Esophagus muscularis mucosa (tissue), 4 donors: ENCODE results near the gene INTS7. TPM values are rescaled to one million over a fixed set of nuclear protein-coding genes. Genes with fewer than 3 reads are reported as not detected.

Experiments
- DNase-seq: peaks from one replicate; pipeline ENCODE4 v3.0.0-alpha.2; 2017; ENCODE audit errors: extremely low spot score
- H3K27ac ChIP-seq, 4 donors: fragments of 200-600 bp; sonication (generic); replicated peaks in 1 of 4; 1 replicate in 3 of 4; 2 replicates in 1 of 4; pipeline ENCODE4 v1.5.1; 2016 to 2019; ENCODE audit warnings: mild to moderate bottlenecking in 1 of 4
- H3K27me3 ChIP-seq, 4 donors: fragments of 200-600 bp; sonication (generic); one replicate each; pipeline versions ENCODE4 v1.5.1 to v1.6.0; 2016 to 2019
- H3K36me3 ChIP-seq, 4 donors: fragments of 200-600 bp; sonication (generic); one replicate each; pipeline ENCODE4 v1.5.1; 2016 to 2019
- H3K4me1 ChIP-seq, 4 donors: fragments of 200-600 bp; sonication (generic); one replicate each; pipeline ENCODE4 v1.5.1; 2016 to 2019
- H3K4me3 ChIP-seq, 4 donors: fragments of 200-600 bp; sonication (generic); 1 replicate in 2 of 4; 2 replicates in 2 of 4; pipeline ENCODE4 v1.5.1; 2016 to 2019; ENCODE audit warnings: mild to moderate bottlenecking in 4 of 4, moderate library complexity in 1 of 4
- H3K9me3 ChIP-seq, 4 donors: fragments of 200-600 bp; sonication (generic); 1 replicate in 3 of 4; 2 replicates in 1 of 4; pipeline ENCODE4 v1.5.1; 2016 to 2019
- EP300 ChIP-seq: sonication (generic); formaldehyde crosslinking; IDR thresholded peaks from one replicate; pipeline ENCODE4 v1.6.1; 2017; ENCODE audit warnings: antibody characterized with exemption
- POLR2A ChIP-seq: fragments of 450-650 bp; IDR thresholded peaks from one replicate; pipeline ENCODE4 v1.6.1; 2017; ENCODE audit warnings: antibody characterized with exemption, moderate library complexity, mild to moderate bottlenecking, low read depth
- POLR2AphosphoS5 ChIP-seq, 2 donors: sonication (generic); formaldehyde crosslinking; IDR thresholded peaks; one replicate each; pipeline ENCODE4 v1.6.1; 2017; ENCODE audit warnings: antibody characterized with exemption in 2 of 2
- WGBS: methylation state at CpG from one replicate; pipeline ENCODE4 v1.1.5; 2018; 5-methylcytosine and 5-hydroxymethylcytosine counted together
- intact Hi-C: fragments of 100-400 bp; cut with DNase I; formaldehyde crosslinking; loops from one replicate; pipeline ENCODE4 v1.15.1; 2023
- total RNA-seq, 4 donors: library from RNA; depleted of rRNA; stranded (reverse); fragments of >200 nt; gene quantifications; one replicate each; pipeline versions ENCODE4 v1.1.0 to v1.2.1, GENCODE V29; 2016
- TF ChIP-seq, protein P1 (sequence below), 3 experiments: fragments of 200-600 bp in 2 of 3; fragments of 450-650 bp in 1 of 3; sonication (generic) in 2 of 3; IDR thresholded peaks; one replicate each; pipeline ENCODE4 v1.5.1; 2017 to 2019; ENCODE audit warnings: antibody characterized with exemption in 3 of 3, mild to moderate bottlenecking in 2 of 3, moderate library complexity in 1 of 3

INTS7 gene, protein sequence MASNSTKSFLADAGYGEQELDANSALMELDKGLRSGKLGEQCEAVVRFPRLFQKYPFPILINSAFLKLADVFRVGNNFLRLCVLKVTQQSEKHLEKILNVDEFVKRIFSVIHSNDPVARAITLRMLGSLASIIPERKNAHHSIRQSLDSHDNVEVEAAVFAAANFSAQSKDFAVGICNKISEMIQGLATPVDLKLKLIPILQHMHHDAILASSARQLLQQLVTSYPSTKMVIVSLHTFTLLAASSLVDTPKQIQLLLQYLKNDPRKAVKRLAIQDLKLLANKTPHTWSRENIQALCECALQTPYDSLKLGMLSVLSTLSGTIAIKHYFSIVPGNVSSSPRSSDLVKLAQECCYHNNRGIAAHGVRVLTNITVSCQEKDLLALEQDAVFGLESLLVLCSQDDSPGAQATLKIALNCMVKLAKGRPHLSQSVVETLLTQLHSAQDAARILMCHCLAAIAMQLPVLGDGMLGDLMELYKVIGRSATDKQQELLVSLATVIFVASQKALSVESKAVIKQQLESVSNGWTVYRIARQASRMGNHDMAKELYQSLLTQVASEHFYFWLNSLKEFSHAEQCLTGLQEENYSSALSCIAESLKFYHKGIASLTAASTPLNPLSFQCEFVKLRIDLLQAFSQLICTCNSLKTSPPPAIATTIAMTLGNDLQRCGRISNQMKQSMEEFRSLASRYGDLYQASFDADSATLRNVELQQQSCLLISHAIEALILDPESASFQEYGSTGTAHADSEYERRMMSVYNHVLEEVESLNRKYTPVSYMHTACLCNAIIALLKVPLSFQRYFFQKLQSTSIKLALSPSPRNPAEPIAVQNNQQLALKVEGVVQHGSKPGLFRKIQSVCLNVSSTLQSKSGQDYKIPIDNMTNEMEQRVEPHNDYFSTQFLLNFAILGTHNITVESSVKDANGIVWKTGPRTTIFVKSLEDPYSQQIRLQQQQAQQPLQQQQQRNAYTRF
- total RNA-seq: 10 to 100 TPM in 2 of 4 donors, 1 to 10 TPM in 2; 6.0 to 15.4 (median 11.0) TPM

DNA sequence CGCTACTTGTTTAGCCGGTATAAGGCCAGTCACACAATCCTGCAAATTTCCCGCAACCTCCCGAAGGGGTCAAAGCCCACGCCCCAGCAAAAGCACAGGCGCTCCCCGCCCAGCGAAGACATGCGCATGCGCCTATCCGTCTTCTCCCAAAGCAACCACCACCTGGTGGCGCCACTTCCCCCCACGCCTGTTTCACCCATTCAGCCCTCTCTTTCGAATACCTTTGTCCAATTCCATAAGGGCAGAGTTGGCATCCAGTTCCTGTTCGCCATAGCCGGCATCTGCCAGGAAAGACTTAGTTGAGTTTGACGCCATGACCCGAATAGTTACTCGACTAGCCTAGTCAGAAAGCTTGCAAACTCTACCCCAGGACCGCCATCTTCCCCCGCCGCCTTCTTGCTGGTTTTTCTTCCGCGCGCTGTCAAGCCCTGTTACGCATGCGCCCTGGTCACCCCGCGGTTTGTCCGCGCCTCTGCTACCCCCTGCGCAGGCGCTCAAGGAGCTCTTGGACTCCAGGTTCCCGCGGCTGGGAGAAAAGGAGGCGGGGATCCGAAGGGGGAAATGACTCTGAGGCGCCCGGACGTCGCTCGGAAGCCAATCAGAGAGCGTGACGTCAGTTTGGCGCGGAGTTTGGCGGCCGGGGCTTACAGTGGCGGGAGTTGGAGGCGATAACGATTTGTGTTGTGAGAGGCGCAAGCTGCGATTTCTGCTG lies at the start of gene INTS7, which contains the start of gene DTL:
Gene INTS7, minus strand, starts transcription at position 435 of the 712 bp plus-strand sequence. Its CDS starts 120 bp downstream, at position 315.
Gene DTL, plus strand, starts transcription at position 626 of the 712 bp plus-strand sequence. CDS start 143 bp downstream, outside the sequence.
- peak; percentile 99 for DNase-seq
- intact Hi-C loops: loop anchor here (10.0 kb wide), 1 partner anchor 350 kb away; no protein-coding TSS in a partner anchor
- under 1% methylated on average over 49 of the region's 53 CpGs for WGBS
- Histone ChIP-seq H3K4me3 (peak within 1 kb of the TSS; percentile 61 to 78 (median 68)), H3K36me3 (no peaks in the 10 kb centered on the region), H3K9me3 (no peaks in the 10 kb centered on the region), H3K27me3 (no peaks in the 10 kb centered on the region), H3K4me1 (peaks cover 18 to 42% (median 30%) of the 10 kb centered on the region in 4 donors), H3K27ac (peak within 1 kb of the TSS; percentile 84 to 88 (median 86))
- TF ChIP-seq, protein P1, sequence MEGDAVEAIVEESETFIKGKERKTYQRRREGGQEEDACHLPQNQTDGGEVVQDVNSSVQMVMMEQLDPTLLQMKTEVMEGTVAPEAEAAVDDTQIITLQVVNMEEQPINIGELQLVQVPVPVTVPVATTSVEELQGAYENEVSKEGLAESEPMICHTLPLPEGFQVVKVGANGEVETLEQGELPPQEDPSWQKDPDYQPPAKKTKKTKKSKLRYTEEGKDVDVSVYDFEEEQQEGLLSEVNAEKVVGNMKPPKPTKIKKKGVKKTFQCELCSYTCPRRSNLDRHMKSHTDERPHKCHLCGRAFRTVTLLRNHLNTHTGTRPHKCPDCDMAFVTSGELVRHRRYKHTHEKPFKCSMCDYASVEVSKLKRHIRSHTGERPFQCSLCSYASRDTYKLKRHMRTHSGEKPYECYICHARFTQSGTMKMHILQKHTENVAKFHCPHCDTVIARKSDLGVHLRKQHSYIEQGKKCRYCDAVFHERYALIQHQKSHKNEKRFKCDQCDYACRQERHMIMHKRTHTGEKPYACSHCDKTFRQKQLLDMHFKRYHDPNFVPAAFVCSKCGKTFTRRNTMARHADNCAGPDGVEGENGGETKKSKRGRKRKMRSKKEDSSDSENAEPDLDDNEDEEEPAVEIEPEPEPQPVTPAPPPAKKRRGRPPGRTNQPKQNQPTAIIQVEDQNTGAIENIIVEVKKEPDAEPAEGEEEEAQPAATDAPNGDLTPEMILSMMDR (IDR thresholded peaks at IDR 0.05): peak; percentile 87 to 93 (median 89)
- TF ChIP-seq EP300 (no peak), POLR2AphosphoS5 (IDR thresholded peaks at IDR 0.05) (peak; percentile 56 to 79)

DNA sequence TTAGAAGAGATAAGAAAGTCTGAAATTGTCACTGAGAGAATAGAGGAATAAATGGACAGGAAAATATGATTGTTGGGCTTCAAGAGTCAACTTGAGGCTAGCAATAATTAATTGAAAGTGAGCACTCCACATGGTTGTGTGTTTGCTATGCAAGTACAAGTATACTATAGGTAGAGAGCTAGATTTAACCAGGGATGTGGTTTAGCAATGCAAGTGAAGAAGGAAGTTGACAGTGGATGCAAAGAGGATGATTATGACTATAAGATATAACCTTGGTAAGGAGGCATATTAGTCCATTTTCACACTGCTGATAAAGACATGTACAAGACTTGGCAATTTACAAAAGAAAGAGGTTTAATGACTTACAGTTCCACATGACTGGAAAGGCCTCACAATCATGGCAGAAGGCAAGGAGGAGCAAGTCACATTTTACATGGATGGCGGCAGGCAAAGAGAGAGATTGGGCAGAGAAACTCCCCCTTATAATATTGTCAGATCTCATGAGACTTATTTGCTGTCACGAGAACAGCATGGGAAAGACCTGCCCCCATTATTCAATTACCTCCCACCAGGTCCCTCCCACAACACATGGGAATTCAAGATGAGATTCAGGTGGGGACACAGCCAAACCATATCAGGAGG lies 47.5 kb upstream of the INTS7 start:
- H3K9me3 ChIP-seq: no peaks in the 10 kb centered on the region
- TF ChIP-seq POLR2A (no peak), POLR2AphosphoS5 (IDR thresholded peaks at IDR 0.05) (no peak), EP300 (no peak)
- TF ChIP-seq, protein P1 (IDR thresholded peaks at IDR 0.05): no peak
- H3K4me3 ChIP-seq: no peak overlapping the region
- DNase-seq: no peak
- peaks cover 3 to 27% (median 8%) of the 10 kb centered on the region in 4 donors for H3K4me1 ChIP-seq
- no peaks in the 10 kb centered on the region for H3K27me3 ChIP-seq
- no peak overlapping the region for H3K27ac ChIP-seq
- H3K36me3 ChIP-seq: no peaks in the 10 kb centered on the region
- intact Hi-C loops: no loop called here
- WGBS: 94% methylated on average over 2 of the region's 2 CpGs

DNA sequence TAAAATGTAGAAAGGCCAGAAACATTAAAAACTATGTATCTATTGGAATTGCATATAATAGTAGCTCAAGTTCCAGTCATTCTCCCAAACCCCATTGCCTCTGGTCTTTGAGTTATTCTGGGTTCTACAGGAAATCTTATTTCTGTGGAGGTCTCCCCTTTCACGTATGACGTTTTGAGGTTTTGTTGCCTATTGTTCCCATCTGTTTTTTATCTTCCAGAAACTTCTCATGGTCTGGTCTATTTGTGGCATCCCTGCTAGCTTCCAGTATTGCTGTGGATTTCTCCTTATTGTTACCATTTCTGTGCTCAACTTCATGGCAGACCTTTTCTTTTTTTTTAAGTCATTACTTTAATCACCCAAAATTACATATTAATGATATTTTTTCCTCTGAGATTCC lies 43.5 kb upstream of the INTS7 start:
- H3K4me3 ChIP-seq: no peak overlapping the region
- H3K4me1 ChIP-seq: peaks cover 0 to 24% (median 6%) of the 10 kb centered on the region in 4 donors
- no peaks in the 10 kb centered on the region for H3K36me3 ChIP-seq
- WGBS: 84% methylated on average over 2 of the region's 2 CpGs
- no peaks in the 10 kb centered on the region for H3K27me3 ChIP-seq
- no peak for TF ChIP-seq EP300
- TF ChIP-seq, protein P1 (IDR thresholded peaks at IDR 0.05): no peak
- TF ChIP-seq POLR2AphosphoS5 (IDR thresholded peaks at IDR 0.05): no peak
- TF ChIP-seq POLR2A: no peak
- intact Hi-C loops: no loop called here
- H3K9me3 ChIP-seq: no peaks in the 10 kb centered on the region
- H3K27ac ChIP-seq: no peak overlapping the region
- DNase-seq: no peak

DNA sequence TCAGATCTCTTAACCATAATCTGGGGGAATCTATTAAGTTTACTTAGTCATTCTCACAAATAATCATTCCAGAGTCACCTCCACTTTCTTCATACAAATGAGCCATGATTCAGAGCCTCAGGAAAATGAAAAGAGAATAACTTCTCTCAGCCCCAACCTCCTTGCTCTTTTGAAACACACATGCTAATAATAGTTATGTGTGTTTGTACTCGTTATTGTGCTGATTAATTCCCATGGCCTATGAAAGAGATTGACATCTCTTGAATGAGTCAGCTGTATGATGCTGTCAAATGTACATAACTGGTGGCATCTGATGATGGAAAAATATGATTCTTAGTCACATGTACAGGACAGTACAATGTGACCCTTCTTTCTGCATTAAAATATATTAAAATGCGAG lies 41.7 kb upstream of the INTS7 start:
- WGBS: 78% methylated on average over 2 of the region's 2 CpGs
- TF ChIP-seq POLR2A (no peak), POLR2AphosphoS5 (IDR thresholded peaks at IDR 0.05) (no peak), EP300 (no peak)
- TF ChIP-seq, protein P1 (IDR thresholded peaks at IDR 0.05): no peak
- no peaks in the 10 kb centered on the region for H3K36me3 ChIP-seq
- no peak for DNase-seq
- peaks cover 0 to 24% (median 6%) of the 10 kb centered on the region in 4 donors for H3K4me1 ChIP-seq
- no peak overlapping the region for H3K4me3 ChIP-seq
- no peaks in the 10 kb centered on the region for H3K9me3 ChIP-seq
- intact Hi-C loops: no loop called here
- no peaks in the 10 kb centered on the region for H3K27me3 ChIP-seq
- no peak overlapping the region for H3K27ac ChIP-seq
